Prostate gland (tissue), 2 donors: ENCODE results near the gene TMEM140. TPM values are rescaled to one million over a fixed set of nuclear protein-coding genes. Genes with fewer than 3 reads are reported as not detected.

Experiments
- DNase-seq: peaks from one replicate; pipeline ENCODE4 v3.0.0-alpha.2; 2019; ENCODE audit warnings: low spot score
- H3K27ac ChIP-seq, 2 donors: fragments of 200-600 bp; sonication (generic); 2 replicates each; pipeline ENCODE4 v1.5.1; 2017 to 2019
- H3K27me3 ChIP-seq: fragments of 200-600 bp; sonication (generic); replicated peaks from 2 replicates; pipeline ENCODE4 v1.5.1; 2019; ENCODE audit not compliant: insufficient read depth
- H3K36me3 ChIP-seq, 2 donors: fragments of 200-600 bp; sonication (generic); 1 replicate in 1 of 2; 2 replicates in 1 of 2; pipeline versions ENCODE4 v1.5.1 to v1.8.1; 2017 to 2019
- H3K4me1 ChIP-seq: fragments of 200-600 bp; sonication (generic); replicated peaks from 2 replicates; pipeline ENCODE4 v1.5.1; 2019
- H3K4me3 ChIP-seq, 2 donors: fragments of 200-600 bp; sonication (generic); 2 replicates each; pipeline ENCODE4 v1.5.1; 2017 to 2019
- H3K9me3 ChIP-seq: fragments of 200-600 bp; sonication (generic); 2 replicates; pipeline ENCODE4 v1.5.1; 2017
- POLR2A ChIP-seq: fragments of 450-650 bp; IDR thresholded peaks from one replicate; pipeline ENCODE4 v1.6.1; 2016; ENCODE audit warnings: antibody characterized with exemption, mild to moderate bottlenecking
- POLR2AphosphoS5 ChIP-seq: sonication (generic); formaldehyde crosslinking; IDR thresholded peaks from one replicate; pipeline ENCODE4 v1.6.1; 2017; ENCODE audit warnings: antibody characterized with exemption
- WGBS: methylation state at CpG from one replicate; pipeline ENCODE4 v1.1.5; 2018; 5-methylcytosine and 5-hydroxymethylcytosine counted together
- intact Hi-C: fragments of 100-400 bp; cut with DNase I; formaldehyde crosslinking; loops from one replicate; pipeline ENCODE4 v1.14.2; 2022
- total RNA-seq, 2 donors: library from RNA; depleted of rRNA; stranded (reverse); fragments of >200 nt; gene quantifications; one replicate each; pipeline ENCODE4 v1.1.0, GENCODE V29; 2016
- TF ChIP-seq, protein P1 (sequence below), 4 experiments: fragments of 200-600 bp in 2 of 4; fragments of 450-650 bp in 2 of 4; sonication (generic) in 2 of 4; IDR thresholded peaks; 1 replicate in 3 of 4; 2 replicates in 1 of 4; pipeline ENCODE4 v1.5.1; 2016 to 2019; ENCODE audit warnings: antibody characterized with exemption in 4 of 4, mild to moderate bottlenecking in 2 of 4, moderate library complexity in 2 of 4

The TMEM140 gene
- total RNA-seq, 2 donors from 2014 or later, result 8.2 to 14.6 TPM

DNA sequence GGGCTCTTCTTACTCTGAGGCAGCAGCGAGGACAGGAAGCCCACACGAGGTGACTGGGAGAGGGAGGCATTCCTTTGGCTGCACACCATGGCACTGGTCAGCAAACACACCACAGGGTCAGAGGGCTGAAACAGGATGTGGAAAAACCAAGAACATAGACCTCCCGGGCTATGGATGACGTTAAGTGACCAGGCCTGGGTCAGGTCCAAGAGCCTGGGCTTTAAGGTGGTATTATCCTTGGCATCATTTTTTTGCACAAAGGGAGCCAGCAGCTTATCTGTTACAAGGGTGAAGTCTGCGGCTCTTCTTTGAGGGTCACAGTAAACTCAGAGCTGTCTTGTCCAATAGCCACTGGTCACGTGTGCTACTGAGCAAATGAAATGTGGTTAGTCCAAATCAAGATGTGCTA is 56.5 kb downstream of the TMEM140 start:
- Histone ChIP-seq H3K4me1 (no peaks in the 10 kb centered on the region), H3K27ac (no peak overlapping the region), H3K9me3 (no peaks in the 10 kb centered on the region), H3K36me3 (no peaks in the 10 kb centered on the region), H3K27me3 (no peaks in the 10 kb centered on the region), H3K4me3 (no peak overlapping the region)
- intact Hi-C loops, result no loop called here
- DNase-seq, result no peak
- TF ChIP-seq, protein P1, sequence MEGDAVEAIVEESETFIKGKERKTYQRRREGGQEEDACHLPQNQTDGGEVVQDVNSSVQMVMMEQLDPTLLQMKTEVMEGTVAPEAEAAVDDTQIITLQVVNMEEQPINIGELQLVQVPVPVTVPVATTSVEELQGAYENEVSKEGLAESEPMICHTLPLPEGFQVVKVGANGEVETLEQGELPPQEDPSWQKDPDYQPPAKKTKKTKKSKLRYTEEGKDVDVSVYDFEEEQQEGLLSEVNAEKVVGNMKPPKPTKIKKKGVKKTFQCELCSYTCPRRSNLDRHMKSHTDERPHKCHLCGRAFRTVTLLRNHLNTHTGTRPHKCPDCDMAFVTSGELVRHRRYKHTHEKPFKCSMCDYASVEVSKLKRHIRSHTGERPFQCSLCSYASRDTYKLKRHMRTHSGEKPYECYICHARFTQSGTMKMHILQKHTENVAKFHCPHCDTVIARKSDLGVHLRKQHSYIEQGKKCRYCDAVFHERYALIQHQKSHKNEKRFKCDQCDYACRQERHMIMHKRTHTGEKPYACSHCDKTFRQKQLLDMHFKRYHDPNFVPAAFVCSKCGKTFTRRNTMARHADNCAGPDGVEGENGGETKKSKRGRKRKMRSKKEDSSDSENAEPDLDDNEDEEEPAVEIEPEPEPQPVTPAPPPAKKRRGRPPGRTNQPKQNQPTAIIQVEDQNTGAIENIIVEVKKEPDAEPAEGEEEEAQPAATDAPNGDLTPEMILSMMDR (IDR thresholded peaks at IDR 0.05), result no peak
- TF ChIP-seq POLR2A, result no peak
- TF ChIP-seq POLR2AphosphoS5, result no peak
- 61% methylated on average over 6 of the region's 6 CpGs for WGBS

DNA sequence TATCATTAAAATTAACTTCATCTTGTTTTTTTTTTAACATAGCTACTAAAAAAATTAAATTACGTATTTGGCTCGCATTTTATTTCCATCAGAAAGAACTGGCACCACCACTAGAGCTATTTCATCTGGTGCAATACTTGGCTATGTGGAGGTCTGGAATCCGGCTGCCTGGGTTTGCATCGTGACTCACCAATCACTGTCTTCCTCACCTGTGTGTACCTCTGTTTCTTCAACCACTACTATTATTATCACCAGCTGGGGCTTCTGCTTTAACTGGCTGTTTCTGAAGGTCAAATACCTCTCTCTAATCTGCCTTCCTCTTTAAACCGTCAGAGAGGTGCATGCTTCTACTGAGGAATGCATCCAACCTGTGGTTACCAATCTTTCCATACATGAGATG is 57.0 kb downstream of the TMEM140 start:
- intact Hi-C loops, result loop anchor here (5.0 kb wide), 1 partner anchor 47 kb away; no protein-coding TSS in a partner anchor
- no peak for TF ChIP-seq POLR2AphosphoS5
- TF ChIP-seq, protein P1 (IDR thresholded peaks at IDR 0.05), result no peak
- no peak for TF ChIP-seq POLR2A
- Histone ChIP-seq H3K9me3 (no peaks in the 10 kb centered on the region), H3K4me3 (no peak overlapping the region), H3K36me3 (no peaks in the 10 kb centered on the region), H3K27ac (no peak overlapping the region), H3K27me3 (no peaks in the 10 kb centered on the region), H3K4me1 (no peaks in the 10 kb centered on the region)
- no peak for DNase-seq
- 66% methylated on average over 5 of the region's 5 CpGs for WGBS

DNA sequence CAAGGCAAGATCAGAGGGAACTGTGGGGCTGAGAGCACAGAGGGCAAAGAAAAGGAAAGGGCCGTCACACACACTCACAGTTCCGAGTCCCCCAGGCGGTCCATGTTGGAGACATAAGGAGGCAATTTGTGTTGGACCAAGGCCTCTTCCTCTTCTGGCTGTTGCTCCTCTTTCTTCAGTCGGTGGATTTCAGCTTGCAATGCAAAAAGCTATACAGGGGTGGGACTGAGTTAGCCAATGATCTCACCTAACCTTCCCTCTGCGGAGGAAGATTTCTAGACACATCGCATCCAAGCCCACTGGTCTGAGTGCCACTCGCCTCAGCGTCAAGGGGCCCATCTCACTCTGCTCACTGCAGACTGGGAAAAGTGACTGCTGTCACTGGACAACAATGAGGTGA is 58.0 kb downstream of the TMEM140 start:
- WGBS, result 93% methylated on average over 8 of the region's 8 CpGs
- Histone ChIP-seq H3K27me3 (no peaks in the 10 kb centered on the region), H3K36me3 (no peaks in the 10 kb centered on the region), H3K4me3 (no peak overlapping the region), H3K27ac (no peak overlapping the region), H3K4me1 (no peaks in the 10 kb centered on the region), H3K9me3 (no peaks in the 10 kb centered on the region)
- no peak for DNase-seq
- TF ChIP-seq, protein P1 (IDR thresholded peaks at IDR 0.05), result no peak
- TF ChIP-seq POLR2AphosphoS5, result no peak
- TF ChIP-seq POLR2A, result no peak
- intact Hi-C loops, result loop anchor here (5.0 kb wide), 1 partner anchor 46 kb away; no protein-coding TSS in a partner anchor

DNA sequence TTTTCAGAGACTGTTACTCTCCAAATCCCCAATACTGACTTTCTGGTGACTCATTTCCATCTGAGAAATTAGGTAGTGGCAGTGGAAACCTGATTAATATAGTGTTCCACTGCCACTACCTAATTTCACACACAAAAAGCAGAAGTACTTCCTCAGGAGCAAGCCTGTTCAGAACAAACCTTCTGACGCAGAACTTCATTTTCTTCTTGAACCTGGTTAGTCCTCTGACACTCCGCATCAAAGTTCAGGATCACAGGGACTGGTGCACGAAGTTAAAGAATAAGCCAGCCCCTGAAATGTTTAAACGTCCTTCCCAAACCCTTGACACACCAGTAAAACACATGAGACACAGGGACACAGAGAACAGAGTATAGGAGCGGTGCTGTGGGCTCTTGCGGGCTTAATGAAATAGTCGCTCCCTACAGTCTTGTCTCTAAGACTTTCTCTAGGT is 59.1 kb downstream of the TMEM140 start:
- H3K4me1 ChIP-seq, result no peaks in the 10 kb centered on the region
- no peaks in the 10 kb centered on the region for H3K27me3 ChIP-seq
- no peaks in the 10 kb centered on the region for H3K36me3 ChIP-seq
- no peak overlapping the region for H3K27ac ChIP-seq
- no peaks in the 10 kb centered on the region for H3K9me3 ChIP-seq
- intact Hi-C loops, result loop anchor here (5.0 kb wide), 1 partner anchor 45 kb away; no protein-coding TSS in a partner anchor
- 88% methylated on average over 7 of the region's 7 CpGs for WGBS
- DNase-seq, result no peak
- H3K4me3 ChIP-seq, result no peak overlapping the region
- no peak for TF ChIP-seq POLR2AphosphoS5
- no peak for TF ChIP-seq POLR2A
- TF ChIP-seq, protein P1 (IDR thresholded peaks at IDR 0.05), result no peak

DNA sequence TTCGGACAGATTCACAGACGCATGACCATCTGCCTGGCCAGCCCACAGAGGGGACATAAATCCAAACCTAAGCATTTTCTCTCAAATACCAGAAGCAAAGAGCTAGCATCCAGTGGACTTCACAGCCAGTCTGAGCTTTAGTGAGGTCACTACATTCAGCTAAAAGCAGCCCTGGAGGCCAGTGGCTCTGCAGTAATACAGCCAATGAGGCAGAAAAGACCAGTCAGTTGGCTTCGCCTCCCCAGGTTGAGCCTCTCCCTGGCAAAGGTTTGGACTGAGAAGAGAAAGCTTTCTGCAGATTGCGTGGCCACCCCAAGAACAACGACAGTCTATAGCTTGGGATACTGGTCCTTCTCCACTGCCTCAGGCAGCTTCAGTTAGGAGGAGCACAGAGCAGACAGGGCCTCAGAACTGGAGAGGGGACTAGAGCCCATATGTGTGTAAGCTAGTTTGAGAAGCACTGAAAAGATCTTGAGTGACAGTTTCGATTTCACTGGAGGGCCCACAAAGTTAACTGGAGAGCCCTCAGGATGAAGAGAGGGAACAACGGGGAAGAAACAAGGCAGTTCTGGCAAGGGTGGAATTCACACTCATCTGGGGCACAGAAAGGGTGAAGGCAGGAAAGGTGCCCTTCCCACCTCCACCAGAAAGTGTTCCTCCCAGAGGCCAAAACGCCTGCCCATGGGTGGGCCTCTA is 59.7 kb downstream of the TMEM140 start:
- H3K4me1 ChIP-seq, result no peaks in the 10 kb centered on the region
- H3K4me3 ChIP-seq, result no peak overlapping the region
- no peaks in the 10 kb centered on the region for H3K9me3 ChIP-seq
- H3K27ac ChIP-seq, result no peak overlapping the region
- 88% methylated on average over 8 of the region's 8 CpGs for WGBS
- no peaks in the 10 kb centered on the region for H3K27me3 ChIP-seq
- intact Hi-C loops, result loop anchor here (5.0 kb wide), 1 partner anchor 45 kb away; no protein-coding TSS in a partner anchor
- no peak for TF ChIP-seq POLR2A
- TF ChIP-seq, protein P1 (IDR thresholded peaks at IDR 0.05), result no peak
- no peak for TF ChIP-seq POLR2AphosphoS5
- no peaks in the 10 kb centered on the region for H3K36me3 ChIP-seq
- DNase-seq, result no peak
